Measurements from ENCODE around the gene NAB1.

DNA sequence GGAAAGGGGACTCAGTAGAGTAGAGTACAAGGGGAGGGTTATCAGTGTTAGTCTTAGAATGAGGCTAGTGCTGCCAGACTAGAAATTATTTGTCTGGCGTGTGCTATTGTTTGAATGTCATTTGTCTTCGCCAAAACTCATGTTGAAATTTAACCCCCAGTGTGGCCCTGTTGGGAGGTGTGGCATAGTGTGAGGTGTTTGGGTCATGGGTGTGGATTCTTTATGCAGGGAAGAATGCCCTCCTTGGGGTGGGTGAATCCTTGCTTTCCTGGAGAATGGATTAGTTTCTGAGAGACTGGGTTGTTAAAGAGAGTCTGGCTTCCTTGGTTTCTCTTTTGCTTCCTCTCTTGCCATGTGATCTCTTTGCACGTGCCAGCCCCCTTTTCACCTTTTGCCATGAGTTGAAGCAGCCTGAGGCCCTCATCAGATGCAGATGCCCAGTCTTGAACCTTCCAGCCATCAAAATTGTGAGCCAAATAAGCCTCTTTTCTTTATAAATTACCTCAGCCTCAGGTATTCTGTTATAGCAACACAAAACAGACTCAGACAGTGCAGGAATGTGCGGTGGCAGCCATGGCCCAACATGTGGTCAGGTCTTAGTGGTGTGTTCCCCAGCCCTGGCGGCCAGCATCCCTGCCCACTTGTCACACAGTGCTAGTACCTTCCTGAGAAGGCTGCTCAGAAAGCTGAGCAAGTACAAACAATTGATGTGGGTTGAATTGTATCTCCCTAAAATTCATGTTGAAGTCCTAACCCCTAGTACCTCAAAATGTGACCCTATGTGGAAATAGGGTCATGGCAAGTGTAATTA lies 48.4 kb upstream of the NAB1 start:
- TF ChIP-seq, protein P1, sequence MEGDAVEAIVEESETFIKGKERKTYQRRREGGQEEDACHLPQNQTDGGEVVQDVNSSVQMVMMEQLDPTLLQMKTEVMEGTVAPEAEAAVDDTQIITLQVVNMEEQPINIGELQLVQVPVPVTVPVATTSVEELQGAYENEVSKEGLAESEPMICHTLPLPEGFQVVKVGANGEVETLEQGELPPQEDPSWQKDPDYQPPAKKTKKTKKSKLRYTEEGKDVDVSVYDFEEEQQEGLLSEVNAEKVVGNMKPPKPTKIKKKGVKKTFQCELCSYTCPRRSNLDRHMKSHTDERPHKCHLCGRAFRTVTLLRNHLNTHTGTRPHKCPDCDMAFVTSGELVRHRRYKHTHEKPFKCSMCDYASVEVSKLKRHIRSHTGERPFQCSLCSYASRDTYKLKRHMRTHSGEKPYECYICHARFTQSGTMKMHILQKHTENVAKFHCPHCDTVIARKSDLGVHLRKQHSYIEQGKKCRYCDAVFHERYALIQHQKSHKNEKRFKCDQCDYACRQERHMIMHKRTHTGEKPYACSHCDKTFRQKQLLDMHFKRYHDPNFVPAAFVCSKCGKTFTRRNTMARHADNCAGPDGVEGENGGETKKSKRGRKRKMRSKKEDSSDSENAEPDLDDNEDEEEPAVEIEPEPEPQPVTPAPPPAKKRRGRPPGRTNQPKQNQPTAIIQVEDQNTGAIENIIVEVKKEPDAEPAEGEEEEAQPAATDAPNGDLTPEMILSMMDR (IDR thresholded peaks at IDR 0.05; ENCODE audit: low read depth, low read length, missing input control), result no peak
- TF ChIP-seq ZBTB33 (IDR thresholded peaks at IDR 0.05), result no peak
- TF ChIP-seq, protein P2, sequence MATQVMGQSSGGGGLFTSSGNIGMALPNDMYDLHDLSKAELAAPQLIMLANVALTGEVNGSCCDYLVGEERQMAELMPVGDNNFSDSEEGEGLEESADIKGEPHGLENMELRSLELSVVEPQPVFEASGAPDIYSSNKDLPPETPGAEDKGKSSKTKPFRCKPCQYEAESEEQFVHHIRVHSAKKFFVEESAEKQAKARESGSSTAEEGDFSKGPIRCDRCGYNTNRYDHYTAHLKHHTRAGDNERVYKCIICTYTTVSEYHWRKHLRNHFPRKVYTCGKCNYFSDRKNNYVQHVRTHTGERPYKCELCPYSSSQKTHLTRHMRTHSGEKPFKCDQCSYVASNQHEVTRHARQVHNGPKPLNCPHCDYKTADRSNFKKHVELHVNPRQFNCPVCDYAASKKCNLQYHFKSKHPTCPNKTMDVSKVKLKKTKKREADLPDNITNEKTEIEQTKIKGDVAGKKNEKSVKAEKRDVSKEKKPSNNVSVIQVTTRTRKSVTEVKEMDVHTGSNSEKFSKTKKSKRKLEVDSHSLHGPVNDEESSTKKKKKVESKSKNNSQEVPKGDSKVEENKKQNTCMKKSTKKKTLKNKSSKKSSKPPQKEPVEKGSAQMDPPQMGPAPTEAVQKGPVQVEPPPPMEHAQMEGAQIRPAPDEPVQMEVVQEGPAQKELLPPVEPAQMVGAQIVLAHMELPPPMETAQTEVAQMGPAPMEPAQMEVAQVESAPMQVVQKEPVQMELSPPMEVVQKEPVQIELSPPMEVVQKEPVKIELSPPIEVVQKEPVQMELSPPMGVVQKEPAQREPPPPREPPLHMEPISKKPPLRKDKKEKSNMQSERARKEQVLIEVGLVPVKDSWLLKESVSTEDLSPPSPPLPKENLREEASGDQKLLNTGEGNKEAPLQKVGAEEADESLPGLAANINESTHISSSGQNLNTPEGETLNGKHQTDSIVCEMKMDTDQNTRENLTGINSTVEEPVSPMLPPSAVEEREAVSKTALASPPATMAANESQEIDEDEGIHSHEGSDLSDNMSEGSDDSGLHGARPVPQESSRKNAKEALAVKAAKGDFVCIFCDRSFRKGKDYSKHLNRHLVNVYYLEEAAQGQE (IDR thresholded peaks at IDR 0.05), result no peak
- TF ChIP-seq, protein P3, sequence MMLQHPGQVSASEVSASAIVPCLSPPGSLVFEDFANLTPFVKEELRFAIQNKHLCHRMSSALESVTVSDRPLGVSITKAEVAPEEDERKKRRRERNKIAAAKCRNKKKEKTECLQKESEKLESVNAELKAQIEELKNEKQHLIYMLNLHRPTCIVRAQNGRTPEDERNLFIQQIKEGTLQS (IDR thresholded peaks at IDR 0.05), result no peak

Measured in liver (tissue), 3 donors.